ENCODE measurements around the gene GPR39.
"Not testable (repeated sequence)": the region's sequence is repeated elsewhere in the genome, so short reads cannot be mapped to it uniquely, and the experiment has no call there.

GPR39 gene

GRCh38 chr2:132391378-132391777, 25.2 kb upstream of the GPR39 start:
- Histone ChIP-seq H3K27me3 (ENCODE audit: control insufficient read depth, low read length) (no peaks in the 10 kb centered on the region), H4K20me1 (ENCODE audit: control insufficient read depth, insufficient read depth, low read depth, low read length) (no peaks in the 10 kb centered on the region), H3K9me2 (replicated peaks; ENCODE audit: control insufficient read depth, low read length) (no peaks in the 10 kb centered on the region), H3K79me2 (ENCODE audit: control insufficient read depth, low read length) (no peaks in the 10 kb centered on the region), H3K36me3 (ENCODE audit: control insufficient read depth, low read length) (no peaks in the 10 kb centered on the region), H3K9me3 (ENCODE audit: control insufficient read depth, insufficient read depth, low read length) (no peaks in the 10 kb centered on the region), H3K4me1 (ENCODE audit: control insufficient read depth, low read length) (no peaks in the 10 kb centered on the region), H3K4me2 (ENCODE audit: low read length) (no peak overlapping the region), H3K4me3 (ENCODE audit: low read length) (no peak overlapping the region), H3F3A (ENCODE audit: control insufficient read depth, insufficient read depth) (no peaks in the 10 kb centered on the region), H3K27ac (ENCODE audit: low read depth, low read length) (no peak overlapping the region)
- TF ChIP-seq CTCF (IDR thresholded peaks at IDR 0.05; ENCODE audit: low read depth, low read length, poor library complexity, severe bottlenecking), result no peak
- no peak for TF ChIP-seq EZH2phosphoT487 (IDR thresholded peaks at IDR 0.05; ENCODE audit: borderline replicate concordance, low read length)

DNA sequence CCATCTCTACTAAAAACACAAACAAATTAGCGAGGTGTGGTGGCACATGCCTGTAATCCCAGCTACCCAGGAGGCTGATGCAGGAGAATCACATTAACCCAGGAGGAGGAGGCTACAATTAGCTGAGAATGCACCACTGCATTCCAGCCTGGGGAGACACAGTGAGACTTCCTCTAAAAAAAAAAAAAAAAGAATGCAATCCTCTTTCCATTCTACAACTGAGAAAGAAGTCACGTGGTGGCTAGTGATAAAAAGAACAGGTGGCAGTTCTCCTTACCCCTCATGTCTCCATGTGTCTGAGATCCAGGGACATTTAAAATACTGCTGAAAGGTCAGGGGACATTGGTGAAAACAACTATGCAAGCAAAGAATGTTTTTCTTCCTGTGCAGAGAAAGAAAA, 24.4 kb upstream of the GPR39 start:
- H3K36me3 ChIP-seq (ENCODE audit: control insufficient read depth, low read length), result no peaks in the 10 kb centered on the region
- H3K9me2 ChIP-seq (replicated peaks; ENCODE audit: control insufficient read depth, low read length), result no peaks in the 10 kb centered on the region
- H3K4me2 ChIP-seq (ENCODE audit: low read length), result no peak overlapping the region
- no peaks in the 10 kb centered on the region for H3F3A ChIP-seq (ENCODE audit: control insufficient read depth, insufficient read depth)
- H3K9me3 ChIP-seq (ENCODE audit: control insufficient read depth, insufficient read depth, low read length), result no peaks in the 10 kb centered on the region
- no peak overlapping the region for H3K27ac ChIP-seq (ENCODE audit: low read depth, low read length)
- H3K27me3 ChIP-seq (ENCODE audit: control insufficient read depth, low read length), result no peaks in the 10 kb centered on the region
- TF ChIP-seq EZH2phosphoT487 (IDR thresholded peaks at IDR 0.05; ENCODE audit: borderline replicate concordance, low read length) (no peak), CTCF (IDR thresholded peaks at IDR 0.05; ENCODE audit: low read depth, low read length, poor library complexity, severe bottlenecking) (no peak)
- no peaks in the 10 kb centered on the region for H3K4me1 ChIP-seq (ENCODE audit: control insufficient read depth, low read length)
- H3K4me3 ChIP-seq (ENCODE audit: low read length), result no peak overlapping the region
- no peaks in the 10 kb centered on the region for H3K79me2 ChIP-seq (ENCODE audit: control insufficient read depth, low read length)
- no peaks in the 10 kb centered on the region for H4K20me1 ChIP-seq (ENCODE audit: control insufficient read depth, insufficient read depth, low read depth, low read length)

- no peak for TF ChIP-seq CTCF (IDR thresholded peaks at IDR 0.05; ENCODE audit: low read depth, low read length, poor library complexity, severe bottlenecking)
- no peak for TF ChIP-seq EZH2phosphoT487 (IDR thresholded peaks at IDR 0.05; ENCODE audit: borderline replicate concordance, low read length)
- Histone ChIP-seq H3K4me3 (ENCODE audit: low read length) (no peak overlapping the region), H3K36me3 (ENCODE audit: control insufficient read depth, low read length) (no peaks in the 10 kb centered on the region), H3F3A (ENCODE audit: control insufficient read depth, insufficient read depth) (no peaks in the 10 kb centered on the region), H3K79me2 (ENCODE audit: control insufficient read depth, low read length) (no peaks in the 10 kb centered on the region), H3K27ac (ENCODE audit: low read depth, low read length) (no peak overlapping the region), H3K4me1 (ENCODE audit: control insufficient read depth, low read length) (no peaks in the 10 kb centered on the region), H3K27me3 (ENCODE audit: control insufficient read depth, low read length) (no peaks in the 10 kb centered on the region), H4K20me1 (ENCODE audit: control insufficient read depth, insufficient read depth, low read depth, low read length) (no peaks in the 10 kb centered on the region), H3K4me2 (ENCODE audit: low read length) (no peak overlapping the region), H3K9me2 (replicated peaks; ENCODE audit: control insufficient read depth, low read length) (no peaks in the 10 kb centered on the region), H3K9me3 (ENCODE audit: control insufficient read depth, insufficient read depth, low read length) (no peaks in the 10 kb centered on the region)
Measured at GRCh38 chr2:132392879-132393278, 23.7 kb upstream of the GPR39 start.

DNA sequence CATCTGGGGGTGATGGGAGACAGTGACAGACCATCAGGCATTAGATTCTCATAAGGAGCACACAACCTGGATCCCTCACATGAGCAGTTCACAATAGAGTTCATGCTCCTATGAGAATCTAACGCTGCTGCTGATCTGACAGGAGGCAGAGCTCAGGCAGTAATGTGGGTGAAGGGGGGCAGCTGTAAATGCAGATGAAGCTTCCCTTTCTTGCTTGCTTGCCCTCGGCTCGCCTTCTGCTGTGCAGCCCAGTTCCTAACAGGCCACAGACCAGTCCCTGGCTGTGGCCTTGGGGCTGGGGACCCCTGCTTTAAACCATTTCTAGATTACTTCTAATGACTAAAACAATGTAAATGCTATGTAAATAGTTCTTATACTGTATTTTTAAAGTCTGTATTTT, 19.6 kb upstream of the GPR39 start:
- H3F3A ChIP-seq (ENCODE audit: control insufficient read depth, insufficient read depth); H3K79me2 ChIP-seq (ENCODE audit: control insufficient read depth, low read length); H4K20me1 ChIP-seq (ENCODE audit: control insufficient read depth, insufficient read depth, low read depth, low read length); H3K27ac ChIP-seq (ENCODE audit: low read depth, low read length); H3K4me2 ChIP-seq (ENCODE audit: low read length); H3K36me3 ChIP-seq (ENCODE audit: control insufficient read depth, low read length); H3K27me3 ChIP-seq (ENCODE audit: control insufficient read depth, low read length); H3K4me1 ChIP-seq (ENCODE audit: control insufficient read depth, low read length); H3K9me3 ChIP-seq (ENCODE audit: control insufficient read depth, insufficient read depth, low read length); H3K9me2 ChIP-seq (replicated peaks; ENCODE audit: control insufficient read depth, low read length); H3K4me3 ChIP-seq (ENCODE audit: low read length): not testable (repeated sequence)
